HG03135 (cell line): ENCODE measurements around the gene PARP1.
"Not testable (repeated sequence)": the region's sequence is repeated elsewhere in the genome, so short reads cannot be mapped to it uniquely, and the experiment has no call there.

ENCODE experiments used
- ATAC-seq: cut with Tn5 transposase; IDR thresholded peaks from one replicate; pipeline ENCODE4 v1.9.1; 2021; ENCODE audit warnings: mild to moderate bottlenecking, moderate library complexity; ENCODE audit not compliant: unreplicated experiment

Gene PARP1

GRCh38 chr1:226407497-226408284 is at the start of gene PARP1:
Gene PARP1 (minus strand): TSS chr1:226408093. CDS start chr1:226407929, 164 bp downstream.
- ATAC-seq = peak; percentile 79

DNA sequence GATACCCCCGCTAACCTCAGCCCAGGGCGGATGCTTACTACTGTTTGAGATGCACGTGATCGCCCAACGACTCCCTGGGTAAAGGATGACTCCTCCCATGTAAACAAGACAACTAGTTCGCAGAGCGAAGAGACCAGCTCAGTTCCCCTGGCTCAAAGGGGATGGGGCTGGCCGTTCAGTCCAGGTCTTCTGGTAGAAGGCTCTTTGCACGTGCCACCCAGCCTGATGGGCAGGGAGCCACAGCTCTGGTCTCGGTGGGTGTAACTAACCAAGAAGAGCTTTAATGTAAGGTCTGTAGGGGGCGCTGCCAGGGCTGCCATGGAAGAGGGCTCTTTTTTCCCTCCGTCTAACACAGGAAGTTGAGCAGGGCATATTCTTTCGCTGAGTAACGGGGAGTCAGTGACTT is 49.4 kb upstream of the PARP1 start:
- ATAC-seq = no peak

GRCh38 chr1:226455843-226456242 is 48.0 kb upstream of the PARP1 start:
- ATAC-seq = no peak

- ATAC-seq = no peak
Measured at GRCh38 chr1:226454349-226454748, 46.5 kb upstream of the PARP1 start.

DNA sequence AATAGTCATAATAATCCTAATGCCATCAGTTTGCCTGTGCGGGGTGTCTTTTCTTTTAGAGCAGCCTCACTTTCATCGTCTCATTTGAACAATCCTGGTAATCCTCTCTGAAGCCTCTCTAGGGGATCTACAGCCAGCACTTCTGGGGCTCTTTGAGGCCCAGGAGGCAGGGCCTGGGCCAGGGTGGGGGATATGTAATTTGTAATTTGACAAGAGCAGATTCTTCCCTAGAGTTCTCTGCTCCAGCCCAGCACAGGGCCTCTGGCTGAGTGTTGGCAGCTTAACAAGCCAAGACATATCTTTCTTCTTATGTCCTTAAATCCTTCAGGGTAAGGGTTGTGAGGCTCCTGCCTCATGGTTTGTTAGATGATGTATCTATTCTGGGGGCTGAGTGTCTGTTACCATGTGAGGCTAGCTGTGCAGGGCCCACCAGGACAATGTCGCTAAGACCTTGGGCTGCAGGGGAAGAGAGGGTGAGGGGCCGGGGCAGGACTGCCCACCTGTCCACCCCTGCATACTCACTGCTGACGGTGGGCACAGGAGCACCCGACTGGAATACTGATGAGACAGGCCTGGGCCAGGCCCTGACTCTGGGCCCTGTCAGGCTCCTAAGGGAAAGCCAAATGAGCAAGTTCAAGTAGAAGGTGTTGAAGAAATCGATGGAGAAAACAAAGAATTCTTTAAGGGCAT is 45.3 kb upstream of the PARP1 start:
- no peak for ATAC-seq

- no peak for ATAC-seq
Measured at GRCh38 chr1:226450688-226451087, 42.8 kb upstream of the PARP1 start.

- no peak for ATAC-seq
Measured at GRCh38 chr1:226449823-226450222, 41.9 kb upstream of the PARP1 start.

DNA sequence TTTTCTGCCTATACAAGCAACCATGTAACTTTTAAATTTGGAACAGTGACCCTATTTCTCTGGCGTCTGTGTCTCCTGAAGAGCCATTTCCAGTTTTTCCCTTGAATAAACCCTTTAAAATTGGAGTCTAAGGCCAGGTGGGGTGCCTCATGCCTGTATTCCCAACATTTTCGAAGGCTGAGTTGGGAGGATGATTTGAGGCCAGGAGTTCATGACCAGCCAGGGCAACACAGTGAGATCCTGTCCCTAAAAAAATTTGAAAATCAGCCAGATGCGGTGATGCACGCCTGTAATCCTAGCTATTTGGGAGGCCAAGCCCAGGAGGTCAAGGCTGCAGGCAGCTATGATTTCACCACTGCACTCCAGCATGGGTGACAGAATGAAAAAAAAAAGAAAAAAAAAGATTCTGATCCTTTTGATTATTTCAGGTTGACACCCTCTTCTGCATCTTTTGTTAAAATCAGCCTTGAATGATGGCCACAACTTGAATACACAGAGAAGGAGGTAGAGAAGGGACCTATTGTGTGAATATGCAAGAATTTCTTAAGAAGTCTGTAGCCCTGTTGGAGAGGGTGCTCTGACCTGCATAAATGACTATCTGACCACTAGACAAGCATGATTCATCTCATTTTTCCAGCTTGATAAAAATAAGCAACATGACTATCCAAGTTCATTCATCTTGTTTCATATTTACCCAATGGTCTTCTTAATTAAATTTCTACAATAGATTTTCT is 40.2 kb upstream of the PARP1 start:
- no peak for ATAC-seq

DNA sequence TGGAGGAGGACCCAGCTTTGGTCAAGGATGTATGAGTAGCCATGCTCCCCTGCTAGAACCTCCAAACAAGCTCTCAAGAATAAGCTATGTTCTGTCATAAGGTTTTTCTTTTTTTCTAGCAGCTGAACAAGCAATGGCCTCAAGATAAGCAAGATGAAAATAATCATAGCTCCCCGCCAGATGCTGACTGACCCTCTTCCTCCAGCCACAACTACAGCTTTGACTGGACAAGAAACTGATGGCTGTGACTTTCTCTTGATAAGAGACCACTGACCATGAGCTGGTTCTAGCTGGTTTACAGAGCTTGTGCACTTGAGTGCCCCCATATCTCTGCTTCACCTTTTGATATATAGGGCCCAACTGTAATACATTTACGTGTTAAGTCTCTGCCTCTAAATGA is 38.2 kb upstream of the PARP1 start:
- ATAC-seq = no peak

DNA sequence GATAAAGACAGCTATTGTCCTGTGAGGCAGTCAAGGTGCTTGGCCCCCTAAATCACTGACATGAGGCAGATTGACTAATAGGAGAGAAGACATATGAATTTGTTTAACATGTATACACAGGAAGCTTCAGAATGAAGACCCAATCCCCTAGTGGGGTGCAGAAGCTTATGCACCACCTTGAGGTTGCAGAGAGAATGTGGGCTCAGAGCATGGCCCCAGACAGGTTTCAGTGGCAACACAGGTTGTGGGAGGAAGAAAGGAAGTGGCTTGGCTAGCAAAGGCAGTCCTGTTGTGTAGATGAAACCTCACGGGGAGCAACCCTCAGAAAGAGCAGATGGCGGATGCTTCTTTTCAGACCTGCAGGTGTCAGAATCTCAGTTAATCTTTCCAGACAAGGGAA is 37.0 kb upstream of the PARP1 start:
- ATAC-seq = peak; percentile 99

- no peak for ATAC-seq
Measured at GRCh38 chr1:226443439-226443838, 35.5 kb upstream of the PARP1 start.

GRCh38 chr1:226443033-226443432 is 35.1 kb upstream of the PARP1 start:
- ATAC-seq = no peak

- no peak for ATAC-seq
Measured at GRCh38 chr1:226441629-226442028, 33.7 kb upstream of the PARP1 start.

GRCh38 chr1:226440512-226440911 is 32.6 kb upstream of the PARP1 start:
- no peak for ATAC-seq

- no peak for ATAC-seq
Measured at GRCh38 chr1:226438007-226438406, 30.1 kb upstream of the PARP1 start.

GRCh38 chr1:226436855-226437491 is 29.1 kb upstream of the PARP1 start:
- ATAC-seq = no peak

- no peak for ATAC-seq
Measured at GRCh38 chr1:226436472-226436854, 28.6 kb upstream of the PARP1 start.

DNA sequence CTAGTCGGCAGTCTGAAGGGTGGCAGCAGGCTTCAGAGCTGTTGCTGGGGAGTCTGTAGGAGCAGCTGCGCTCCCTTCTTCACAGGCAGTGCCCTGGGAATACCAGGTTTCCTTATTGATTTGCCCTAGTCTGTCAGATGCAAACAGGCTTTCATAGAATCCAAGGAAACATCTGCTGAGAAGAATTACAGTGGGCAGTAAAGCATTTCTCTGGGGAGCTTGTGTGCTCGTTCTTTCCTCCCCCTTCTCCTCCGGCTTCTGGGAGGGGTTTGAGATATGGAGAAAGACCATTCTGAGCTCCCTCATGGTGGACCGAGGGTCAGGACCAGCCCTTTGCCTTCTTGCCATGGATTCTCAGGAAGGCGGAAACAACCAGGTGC is 25.4 kb upstream of the PARP1 start:
- no peak for ATAC-seq

- no peak for ATAC-seq
Measured at GRCh38 chr1:226432586-226433340, 24.9 kb upstream of the PARP1 start.

GRCh38 chr1:226431898-226432297 is 24.0 kb upstream of the PARP1 start:
- not testable (repeated sequence) for ATAC-seq
